C1 segment of cervical spinal cord (tissue), 14 donors: ENCODE measurements around the gene LACTB.

Experiments
- DNase-seq, 14 donors: peaks; one replicate each; lab custom pipeline; 2025; lab: John Stamatoyannopoulos, UW

LACTB gene

DNA sequence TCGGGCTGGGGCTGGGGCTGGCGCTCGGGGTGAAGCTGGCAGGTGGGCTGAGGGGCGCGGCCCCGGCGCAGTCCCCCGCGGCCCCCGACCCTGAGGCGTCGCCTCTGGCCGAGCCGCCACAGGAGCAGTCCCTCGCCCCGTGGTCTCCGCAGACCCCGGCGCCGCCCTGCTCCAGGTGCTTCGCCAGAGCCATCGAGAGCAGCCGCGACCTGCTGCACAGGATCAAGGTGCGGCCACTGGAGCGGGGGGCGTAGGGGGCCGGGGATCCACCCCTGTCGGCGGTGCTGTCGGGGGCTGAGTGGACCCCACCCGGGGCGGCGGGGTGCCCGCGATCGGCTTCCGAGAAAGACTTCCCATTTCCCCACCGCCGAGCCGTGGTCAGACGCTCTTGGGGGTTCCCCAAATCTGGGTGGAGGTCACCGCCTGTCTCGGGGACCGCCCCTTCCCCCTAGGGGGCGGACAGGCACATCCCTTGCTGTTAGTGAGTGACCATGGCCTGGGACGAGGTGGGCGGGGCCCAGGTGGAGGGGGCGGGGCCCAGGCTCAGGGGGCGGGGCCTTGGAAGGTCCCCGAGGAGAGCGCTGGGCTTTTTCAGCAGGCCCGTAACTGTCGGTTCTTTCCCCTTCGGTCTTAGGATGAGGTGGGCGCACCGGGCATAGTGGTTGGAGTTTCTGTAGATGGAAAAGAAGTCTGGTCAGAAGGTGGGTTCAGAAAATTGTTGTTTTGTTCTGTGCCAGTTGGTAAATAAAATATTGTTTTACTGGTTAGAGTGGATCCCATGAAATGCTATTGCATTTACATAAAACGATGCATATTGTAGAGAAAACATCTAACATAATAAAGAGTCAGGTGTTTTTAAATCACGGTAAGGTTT is 578 bp downstream of the LACTB start:
- peak; percentile 12 to 81 (median 62) for DNase-seq

- no peak for DNase-seq
These were observed 2.8 kb downstream of the LACTB start for GRCh38 chr15:63124506-63124905.

GRCh38 chr15:63126726-63127125 is 5.1 kb downstream of the LACTB start:
- no peak for DNase-seq

- DNase-seq: no peak
These were observed 12.1 kb downstream of the LACTB start for GRCh38 chr15:63133786-63134185.

DNA sequence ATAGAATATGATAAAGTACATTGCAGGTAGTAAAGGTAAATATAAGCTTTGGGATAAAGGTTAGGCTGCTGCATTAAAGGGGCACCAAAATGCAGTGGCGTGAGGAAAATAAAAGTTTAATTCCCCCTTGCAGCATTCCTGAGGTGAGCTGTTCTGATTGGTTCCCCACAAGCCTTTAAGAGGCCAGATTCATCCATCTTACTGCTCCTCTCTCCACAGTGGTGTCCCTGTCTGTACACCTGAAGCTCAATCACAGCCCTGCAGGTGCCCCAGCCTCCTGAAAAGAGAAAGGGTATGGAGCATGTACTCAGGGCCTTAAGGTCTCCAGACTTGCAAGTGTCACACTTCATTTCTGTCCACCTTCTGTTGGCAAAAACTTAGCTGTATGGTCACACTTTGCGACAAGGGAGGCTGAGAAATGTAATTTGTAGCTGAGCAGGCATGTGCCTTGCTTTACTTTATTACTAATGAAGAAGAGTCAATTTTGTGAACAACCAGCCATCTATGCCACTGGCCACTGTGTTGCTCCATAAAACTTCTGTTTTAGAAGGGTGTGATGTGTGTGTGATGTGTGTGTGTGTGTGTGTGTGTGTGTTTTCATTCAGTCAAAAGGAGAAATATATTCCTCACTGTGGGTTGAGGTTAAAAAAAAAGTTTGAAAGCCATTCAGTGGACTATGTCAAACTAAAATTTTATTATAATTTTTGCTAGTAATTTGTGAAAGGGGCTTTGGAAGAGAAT is 12.8 kb downstream of the LACTB start:
- no peak for DNase-seq

- no peak for DNase-seq
These were observed 13.6 kb downstream of the LACTB start for GRCh38 chr15:63135281-63135680.

DNA sequence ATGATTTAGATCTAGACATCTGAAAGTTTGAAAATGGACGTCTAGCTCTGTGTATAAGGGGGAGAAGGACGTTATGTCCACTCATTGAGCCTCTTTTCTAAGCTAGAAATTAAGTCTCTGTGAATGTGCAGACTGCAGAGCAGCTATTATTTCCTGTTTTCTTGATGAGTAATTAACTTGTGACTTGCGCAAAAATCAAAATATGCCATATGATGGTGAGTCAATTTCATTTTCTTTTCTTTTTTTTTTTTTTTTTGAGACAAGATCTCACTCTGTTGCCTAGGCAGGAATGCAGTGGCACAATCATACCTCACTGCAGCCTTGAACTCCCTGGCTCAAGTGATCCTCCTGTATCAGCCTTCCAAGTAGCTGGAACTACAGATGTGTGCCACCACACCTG is 14.1 kb downstream of the LACTB start:
- no peak for DNase-seq

DNA sequence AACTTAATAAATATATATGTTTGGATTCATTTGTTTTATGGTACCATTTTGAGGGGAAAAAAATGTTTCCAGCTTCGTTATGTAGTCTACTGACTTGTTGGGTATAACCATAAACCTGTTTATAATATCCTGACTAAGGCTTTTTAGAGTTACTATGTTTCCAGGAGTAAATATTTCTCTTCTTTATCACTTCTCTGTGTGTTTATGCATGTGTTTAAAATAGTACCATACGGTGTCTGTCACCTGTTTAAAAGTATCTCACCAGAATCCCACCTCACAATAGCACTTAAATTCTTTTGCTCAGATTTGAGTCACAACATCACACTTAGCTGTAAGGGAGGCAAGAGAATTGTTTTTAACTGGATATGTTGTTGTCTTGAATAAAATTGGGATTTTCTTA is 15.1 kb downstream of the LACTB start:
- DNase-seq: no peak

DNA sequence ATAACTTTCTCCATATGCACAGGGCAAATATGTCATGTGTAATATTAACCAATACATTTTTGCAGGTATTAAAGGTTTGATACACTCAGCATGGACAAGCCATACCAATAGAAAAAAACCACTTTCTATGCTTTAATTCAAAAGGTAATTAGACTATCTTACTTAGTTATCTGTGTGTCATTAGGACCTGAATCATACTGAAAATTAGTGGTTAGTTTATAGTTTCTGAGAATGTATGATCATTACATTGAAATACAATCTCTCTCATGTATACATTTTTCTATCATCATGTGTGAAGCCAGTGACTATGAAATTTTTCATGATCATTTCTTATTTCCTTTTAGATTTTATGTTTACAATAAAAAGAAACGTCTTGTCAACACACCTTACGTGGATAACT is 19.3 kb downstream of the LACTB start:
- no peak for DNase-seq

DNA sequence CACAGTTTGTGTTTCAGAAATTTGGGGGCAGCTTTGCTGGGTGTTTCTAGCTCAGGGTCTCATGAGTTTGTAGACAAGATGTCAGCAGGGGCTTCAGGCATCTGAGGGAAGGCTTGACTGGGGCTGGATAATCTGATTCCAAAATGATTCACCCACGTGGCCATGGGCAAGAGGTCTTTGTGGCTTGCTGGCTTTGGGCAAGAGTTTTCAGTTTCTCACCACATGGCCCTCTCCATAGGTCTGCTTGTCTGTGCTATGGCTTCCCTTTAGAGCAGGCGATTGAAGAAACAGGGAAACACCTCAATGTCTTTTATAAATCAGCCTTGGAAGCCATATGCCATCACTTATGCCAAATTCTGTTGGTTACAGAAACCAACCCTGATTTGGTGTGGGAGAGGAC is 23.8 kb downstream of the LACTB start:
- DNase-seq: no peak

- no peak for DNase-seq
These were observed 25.0 kb downstream of the LACTB start for GRCh38 chr15:63146684-63147083.

DNA sequence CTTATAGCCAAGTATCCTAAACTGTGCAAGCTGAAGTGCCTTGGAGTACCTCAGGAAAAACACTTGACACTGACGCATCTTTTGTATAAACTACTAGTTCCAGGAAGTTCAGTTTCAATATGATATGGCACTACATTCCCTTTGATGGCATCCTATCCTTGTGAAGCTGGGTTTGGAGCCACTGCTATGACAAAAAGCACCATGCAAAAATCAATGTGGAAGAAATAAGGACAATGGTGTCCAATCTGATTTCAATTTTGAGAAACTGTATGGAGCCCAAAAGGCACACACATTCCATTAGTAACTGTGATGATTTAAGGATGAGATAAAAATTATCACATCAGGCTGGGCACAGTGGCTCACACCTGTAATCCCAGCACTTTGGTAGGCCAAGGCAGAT is 30.0 kb downstream of the LACTB start:
- DNase-seq: no peak

DNA sequence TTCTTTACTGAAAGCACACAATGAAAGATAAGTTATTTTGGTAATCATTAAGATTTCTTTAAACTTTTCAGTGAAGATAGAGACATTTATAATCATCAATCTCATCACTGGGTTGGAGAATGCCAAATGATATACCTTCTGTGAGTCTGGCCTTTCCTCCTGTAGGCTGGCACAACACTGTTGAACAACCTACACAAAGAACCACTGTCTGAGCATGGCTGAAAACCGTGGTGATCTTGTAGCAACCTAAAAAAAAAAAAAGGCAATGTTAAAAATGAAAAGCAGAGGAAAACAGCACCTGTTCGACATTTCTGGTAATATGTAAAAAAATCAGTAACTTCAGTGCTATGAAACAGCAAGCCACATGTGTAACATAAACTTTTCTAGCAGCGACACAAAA is 33.8 kb downstream of the LACTB start:
- no peak for DNase-seq

DNA sequence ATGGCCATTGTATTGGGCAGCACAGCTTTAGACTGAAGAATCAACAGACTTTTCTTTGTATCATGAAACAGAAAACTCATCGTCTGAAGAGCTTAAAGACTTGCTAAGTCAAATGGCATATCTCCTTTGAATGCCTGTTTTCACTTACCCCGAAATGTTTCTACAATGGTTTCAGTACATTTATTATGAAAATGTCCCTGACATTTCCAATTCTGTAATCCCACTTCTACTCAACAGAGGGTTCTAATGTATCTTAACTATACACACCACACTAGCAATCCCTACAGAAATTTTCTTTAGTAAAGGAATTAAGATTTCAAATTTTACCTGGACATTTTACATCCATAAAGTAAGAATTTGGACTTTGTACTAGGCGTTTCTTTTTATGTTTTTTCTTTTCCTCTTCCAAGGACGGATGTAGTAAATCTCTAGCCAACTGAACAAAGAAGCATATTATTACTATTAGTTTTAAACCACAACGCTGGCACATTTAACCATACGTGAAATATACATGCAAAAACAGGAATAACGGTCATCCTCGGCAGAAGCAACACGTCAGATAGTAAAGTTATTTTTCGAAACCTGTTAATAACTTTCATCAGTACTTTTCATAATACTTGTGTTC is 34.5 kb downstream of the LACTB start:
- DNase-seq: no peak

DNA sequence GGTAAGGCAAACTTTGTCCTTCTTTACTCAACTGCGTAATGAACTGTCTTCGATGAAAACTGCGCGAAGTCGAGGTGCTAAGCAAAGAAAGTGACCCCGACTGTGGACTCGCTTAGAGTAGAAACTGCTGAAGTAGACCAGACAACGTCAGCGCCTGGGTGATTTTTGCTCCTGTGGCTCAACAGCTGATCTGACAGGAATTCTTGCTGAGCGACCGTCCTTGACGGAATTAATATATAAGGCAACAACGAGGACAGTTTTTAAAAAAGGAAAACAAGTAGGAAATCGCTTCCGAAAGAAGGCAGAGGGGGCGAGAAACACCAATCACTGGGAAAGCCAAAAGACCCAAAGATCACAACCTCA is 35.1 kb downstream of the LACTB start:
- peak in 8 of 14 donors; percentile 42 to 72 (median 56) for DNase-seq

DNA sequence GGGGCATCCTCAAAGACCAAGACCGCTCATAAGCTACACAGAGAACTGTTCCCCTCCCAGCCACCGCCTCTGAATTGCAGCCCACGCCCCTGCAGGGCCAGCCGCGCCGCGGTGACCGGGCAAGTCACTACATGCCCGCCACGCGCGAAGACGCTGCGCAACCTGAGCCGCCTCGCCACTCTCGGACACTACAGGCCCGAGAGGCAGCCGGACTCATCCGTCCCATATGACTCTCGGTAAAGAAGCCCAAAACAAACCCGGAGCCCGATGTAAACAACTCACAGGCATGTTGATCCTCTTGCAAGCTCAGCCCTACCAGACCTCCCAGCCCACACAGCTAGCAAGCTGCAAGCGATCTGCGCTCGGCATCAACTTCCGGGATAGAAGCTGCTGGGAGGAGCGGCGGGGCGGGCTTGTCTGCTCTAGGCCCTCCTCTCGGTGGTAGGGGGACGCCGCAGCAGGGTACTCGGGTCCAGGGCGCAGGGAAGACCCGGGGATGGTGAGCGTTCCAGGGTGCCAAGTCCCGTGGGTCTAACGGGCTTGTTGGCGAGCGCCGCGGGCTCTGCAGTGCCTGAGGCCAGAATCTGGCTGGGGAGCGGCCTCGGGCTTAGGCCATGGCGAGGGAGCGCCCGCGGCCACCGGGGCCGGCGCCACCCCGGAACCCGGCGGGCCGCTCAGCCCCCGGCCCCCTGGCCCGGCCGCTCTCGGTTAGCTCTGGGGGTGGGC is 35.6 kb downstream of the LACTB start, which contains the start of gene RPS27L:
RPS27L (minus strand) TSS at position 360 of the 726 bp plus-strand sequence; CDS start at position 288, 72 bp downstream.
- peak; percentile 28 to 91 (median 86) for DNase-seq

DNA sequence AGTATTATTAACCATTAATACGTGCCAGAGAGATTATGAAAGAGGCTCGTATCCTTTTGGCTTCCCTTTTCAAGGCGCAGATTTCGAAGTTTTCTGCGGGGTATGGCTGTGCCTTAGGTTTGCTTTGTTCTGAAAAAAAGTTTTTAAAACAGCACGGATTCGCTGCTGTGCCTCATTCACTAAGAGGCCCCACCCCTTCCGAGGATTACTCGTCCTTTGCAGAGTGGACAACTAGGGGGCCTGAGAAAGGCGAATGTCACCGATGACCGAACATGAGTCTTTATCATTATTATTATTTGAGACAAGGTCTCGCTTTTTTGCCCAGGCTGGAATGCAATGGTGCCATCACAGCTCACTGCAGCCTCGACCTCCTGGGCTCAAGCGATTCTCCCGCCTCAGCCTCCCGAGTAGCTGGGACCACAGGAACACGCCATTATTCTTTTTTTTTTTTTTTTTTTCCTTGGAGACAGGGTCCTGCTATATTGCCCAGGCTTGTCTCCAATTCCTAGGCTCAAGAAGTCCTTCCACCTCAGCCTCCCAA is 36.3 kb downstream of the LACTB start:
- DNase-seq: peak in 9 of 14 donors; percentile 6 to 55 (median 38)

DNA sequence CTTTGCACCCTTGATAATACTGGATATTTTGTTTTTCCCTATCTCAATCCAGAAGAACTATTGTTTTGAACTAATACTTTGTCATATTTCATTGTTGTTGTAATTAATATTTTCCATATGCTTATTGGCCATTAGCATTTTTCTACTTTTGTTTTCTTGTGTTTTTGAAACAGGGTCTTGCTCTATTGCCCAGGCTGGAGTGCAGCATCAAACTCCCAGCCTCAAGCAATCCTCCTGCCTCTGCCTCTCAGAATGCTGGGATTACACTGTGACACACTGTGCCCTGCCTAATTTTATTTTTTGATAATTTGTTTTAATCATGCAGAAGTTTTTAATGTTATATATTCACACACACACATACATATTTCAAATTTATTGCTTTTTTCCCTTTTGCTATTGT is 39.0 kb downstream of the LACTB start:
- DNase-seq: no peak

- DNase-seq: no peak
These were observed 41.6 kb downstream of the LACTB start for GRCh38 chr15:63163217-63163616.

DNA sequence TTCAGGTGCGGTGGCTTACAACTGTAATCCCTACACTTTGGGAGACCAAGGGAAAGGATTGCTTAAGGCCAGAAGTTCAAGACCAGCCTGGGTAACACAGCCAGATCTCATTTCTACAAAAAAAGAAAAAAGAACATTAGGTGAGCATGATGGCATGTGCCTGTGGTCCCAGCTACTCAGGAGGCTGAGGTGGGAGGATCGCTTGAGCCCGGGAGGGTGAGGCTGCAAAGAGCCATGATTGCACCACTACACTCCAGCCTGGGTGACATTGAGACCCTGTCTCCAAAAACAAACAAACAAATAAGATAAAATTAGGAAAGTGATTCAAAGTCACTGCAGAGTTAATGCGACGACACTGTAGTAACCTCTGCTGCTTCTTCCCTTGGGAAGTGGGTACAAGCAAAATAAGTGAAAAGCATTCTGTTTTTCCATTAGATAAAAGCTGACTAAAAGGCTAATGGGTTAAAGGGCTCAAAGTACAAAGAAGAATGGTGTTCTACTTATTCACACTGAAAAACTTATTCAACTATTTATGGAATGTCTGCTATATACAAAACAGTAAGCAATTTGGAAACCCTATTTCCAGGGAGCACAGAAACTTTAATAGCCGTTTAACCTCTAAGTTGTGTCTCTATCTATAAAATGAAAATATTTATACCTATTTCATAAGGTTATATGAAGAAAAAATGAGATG is 43.7 kb downstream of the LACTB start:
- DNase-seq: no peak

DNA sequence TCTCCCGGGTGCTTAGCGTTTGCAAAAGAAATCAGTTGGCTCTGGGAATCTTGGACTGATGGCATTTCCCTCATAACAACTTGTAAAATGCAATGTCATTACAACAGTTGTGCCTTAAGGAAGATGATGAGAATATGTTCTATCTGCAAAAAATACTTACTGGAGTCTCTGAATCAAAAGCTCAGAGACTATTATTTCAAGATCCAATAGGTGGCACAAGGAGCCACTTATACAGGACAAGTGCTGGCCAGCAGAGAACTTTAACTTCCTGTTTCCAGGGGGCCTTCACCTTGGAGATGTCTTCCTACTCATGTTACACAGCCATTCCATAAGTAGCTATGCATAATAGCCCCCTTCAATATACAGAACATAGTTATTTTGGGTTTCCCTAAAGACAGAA is 44.6 kb downstream of the LACTB start:
- DNase-seq: no peak
